ENCODE results near the gene PCBP2.

DNA sequence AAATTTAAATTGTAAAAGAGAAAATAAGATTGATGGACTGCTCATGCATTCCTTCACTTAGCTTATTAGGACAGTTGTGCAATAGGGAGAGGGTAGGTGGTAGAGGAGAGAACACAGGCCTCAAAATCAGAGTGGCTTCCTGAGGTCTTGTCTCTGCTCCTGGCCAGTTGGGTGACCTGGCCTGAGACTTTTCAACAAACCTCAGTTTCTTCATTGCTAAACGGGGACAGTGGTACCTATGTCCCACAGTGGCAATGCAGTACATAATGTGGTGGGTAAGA lies 44.8 kb downstream of the PCBP2 start:
- TF ChIP-seq CTCF (IDR thresholded peaks at IDR 0.05) (no peak), POLR2A (IDR thresholded peaks at IDR 0.05) (no peak)

Data from adrenal gland (tissue), 5 donors.